ENCODE measurements around the gene ANKRA2. TPM values are rescaled to one million over a fixed set of nuclear protein-coding genes. Genes with fewer than 3 reads are reported as not detected.

The ANKRA2 gene
- total and polyA plus RNA-seq, 2 of the 8 experiments (the other 6 are each of a cell fraction or from before 2014, with no cell fraction given) = 7.0 to 12.6 TPM

- peak overlapping the region; percentile 73 for H3K27ac ChIP-seq (ENCODE audit: low read depth, low read length)
- peak; percentile 50 for FAIRE-seq
- peak overlapping the region; percentile 90 for H2AFZ ChIP-seq (ENCODE audit: low read length)
- TF ChIP-seq, protein P1, sequence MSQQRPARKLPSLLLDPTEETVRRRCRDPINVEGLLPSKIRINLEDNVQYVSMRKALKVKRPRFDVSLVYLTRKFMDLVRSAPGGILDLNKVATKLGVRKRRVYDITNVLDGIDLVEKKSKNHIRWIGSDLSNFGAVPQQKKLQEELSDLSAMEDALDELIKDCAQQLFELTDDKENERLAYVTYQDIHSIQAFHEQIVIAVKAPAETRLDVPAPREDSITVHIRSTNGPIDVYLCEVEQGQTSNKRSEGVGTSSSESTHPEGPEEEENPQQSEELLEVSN (IDR thresholded peaks at IDR 0.05) = no peak
- TF ChIP-seq RFX5 (IDR thresholded peaks at IDR 0.05; ENCODE audit: borderline replicate concordance, low read depth, low read length) = 0 out of 2 replicates have a peak, but pooled peaks have one; percentile 24
- peak; percentile 78; the same call in 1 of the 2 replicates for TF ChIP-seq KDM5A (IDR thresholded peaks at IDR 0.05; ENCODE audit: low read length)
- TF ChIP-seq SP4 (IDR thresholded peaks at IDR 0.05; ENCODE audit: low read length) = no peak
- TF ChIP-seq TEAD4 (IDR thresholded peaks at IDR 0.05; ENCODE audit: low read depth, low read length) = no peak
- TF ChIP-seq MAFK (IDR thresholded peaks at IDR 0.05; ENCODE audit: low read depth, low read length) = no peak
- TF ChIP-seq, protein P2, sequence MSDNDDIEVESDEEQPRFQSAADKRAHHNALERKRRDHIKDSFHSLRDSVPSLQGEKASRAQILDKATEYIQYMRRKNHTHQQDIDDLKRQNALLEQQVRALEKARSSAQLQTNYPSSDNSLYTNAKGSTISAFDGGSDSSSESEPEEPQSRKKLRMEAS (IDR thresholded peaks at IDR 0.05) = no peak
- no peak for TF ChIP-seq SIN3A (conservative IDR thresholded peaks at IDR 0.05 in 1 of 2, IDR thresholded peaks at IDR 0.05 in 1 of 2; ENCODE audit: low read depth in 1 of 2, low read length in 2 of 2)
- no peak for TF ChIP-seq RXRA (IDR thresholded peaks at IDR 0.05; ENCODE audit: insufficient read depth, low read depth, low read length)
- no peak for TF ChIP-seq EZH2 (IDR thresholded peaks at IDR 0.05; ENCODE audit: low read depth, low read length, severe bottlenecking)
- TF ChIP-seq CHD1 (IDR thresholded peaks at IDR 0.05; ENCODE audit: low read depth, low read length) = no peak
Measured at GRCh38 chr5:73565969-73566547, 619 bp upstream of the ANKRA2 start.

More at GRCh38 chr5:73565969-73566547, 619 bp upstream of the ANKRA2 start:
- no peak for DNase-seq (ENCODE audit: low read depth in 1 of 2, low spot score in 2 of 2)
- no peak overlapping the region; the same call in 1 of the 2 replicates for H2BK12ac ChIP-seq (ENCODE audit: low read depth, low read length)
- H3K4ac ChIP-seq (replicated peaks; ENCODE audit: insufficient read length, low read depth, low read length) = no peak overlapping the region
- WGBS, 2 experiments (ENCODE audit: extremely low coverage in 1 of 2, insufficient coverage in 1 of 2, insufficient read length in 1 of 2, insufficient replicate concordance in 2 of 2, low coverage in 1 of 2, low lambda C conversion rate in 2 of 2, missing lambda C conversion rate in 1 of 2) = 10% methylated on average over 8 of the region's 8 CpGs; no CpG with 5 or more reads in 1 of the 2 experiments
- 0 out of 2 replicates have a peak overlapping the region, but pooled peaks have one; percentile 72 for H3K18ac ChIP-seq (ENCODE audit: extremely low read depth, low read length)
- H3K14ac ChIP-seq (ENCODE audit: insufficient read length) = no peak overlapping the region
- H4K91ac ChIP-seq (replicated peaks; ENCODE audit: insufficient read length, low read length) = no peak overlapping the region
- peak overlapping the region; percentile 99; the same call in 1 of the 2 replicates for H4K8ac ChIP-seq (ENCODE audit: extremely low read depth, insufficient read depth, low read length)
- H2AK5ac ChIP-seq (ENCODE audit: low read depth, low read length) = 0 out of 2 replicates have a peak overlapping the region, but pooled peaks have one; percentile 30
- H2BK15ac ChIP-seq (ENCODE audit: low read length) = no peak overlapping the region
- H3K4me2 ChIP-seq (ENCODE audit: insufficient read depth in 1 of 2, low read depth in 2 of 2, low read length in 2 of 2) = peak overlapping the region; percentile 75 to 97
- no peaks in the 10 kb centered on the region for H3K27me3 ChIP-seq (replicated peaks in 1 of 4; ENCODE audit: control insufficient read depth in 3 of 4, extremely low read depth in 1 of 4, insufficient read depth in 3 of 4, low read length in 3 of 4)
- POLR2A ChIA-PET (ENCODE audit: partially characterized antibody) = interaction anchor here (0.6 to 1.0 kb wide), 3 partner anchors 46 to 166 kb away, joined by 3 read pairs; no protein-coding TSS in a partner anchor
- no peak overlapping the region for H2BK20ac ChIP-seq (ENCODE audit: low read length)
- no peak overlapping the region for H4K5ac ChIP-seq (ENCODE audit: insufficient read length, low read depth, low read length)
- H3K79me1 ChIP-seq (ENCODE audit: low read depth, low read length) = 0 out of 2 replicates have a peak, but pooled peaks cover 3% of the 10 kb centered on the region
- H3K4me1 ChIP-seq (replicated peaks in 1 of 4; ENCODE audit: control insufficient read depth in 3 of 4, insufficient read depth in 4 of 4, low read length in 3 of 4) = peaks cover 0 to 3% (median 0%) of the 10 kb centered on the region in 4 experiments; a peak in 1 of 7 replicates
- peak overlapping the region; percentile 93; the same call in 1 of the 2 replicates for H2BK5ac ChIP-seq (ENCODE audit: low read depth, low read length)
- peaks cover 9% of the 10 kb centered on the region for H3K23me2 ChIP-seq (ENCODE audit: low read depth, low read length)
- H3K9me3 ChIP-seq (ENCODE audit: insufficient read depth in 2 of 2, low read depth in 1 of 2, low read length in 1 of 2) = no peaks in the 10 kb centered on the region
- H3K79me2 ChIP-seq (ENCODE audit: control insufficient read depth in 1 of 2, insufficient read depth in 2 of 2, low read length in 2 of 2) = peaks cover 15 to 46% of the 10 kb centered on the region in 2 experiments
- peak overlapping the region; percentile 62 for H3K56ac ChIP-seq (replicated peaks; ENCODE audit: insufficient read length, low read depth, low read length)
- H2BK120ac ChIP-seq (replicated peaks; ENCODE audit: low read depth, low read length) = no peak overlapping the region
- peak overlapping the region; percentile 90 to 96 (median 94) for H3K9ac ChIP-seq (replicated peaks in 1 of 4; ENCODE audit: extremely low read depth in 1 of 4, low read depth in 3 of 4, low read length in 3 of 4)
- H3K4me3 ChIP-seq (ENCODE audit: extremely low read depth in 1 of 4, insufficient read depth in 2 of 4, low read depth in 3 of 4, low read length in 4 of 4) = peak overlapping the region; percentile 85 to 99 (median 93)
- CTCF ChIA-PET (ENCODE audit: partially characterized antibody) = interaction anchor here (1.7 to 2.9 kb wide), 2 partner anchors 10 to 18 kb away, joined by 4 to 9 read pairs; no protein-coding TSS in a partner anchor
- peaks cover 2 to 24% (median 10%) of the 10 kb centered on the region in 4 experiments; a peak in 7 of 8 replicates for H3K36me3 ChIP-seq (ENCODE audit: control insufficient read depth in 2 of 4, insufficient read depth in 4 of 4, low read length in 3 of 4)
- H4K20me1 ChIP-seq (replicated peaks in 1 of 2; ENCODE audit: control insufficient read depth in 1 of 2, insufficient read depth in 2 of 2, low read length in 2 of 2) = no peaks in the 10 kb centered on the region
- no peak overlapping the region for H3K23ac ChIP-seq (ENCODE audit: insufficient read length)

All from H1 (cell line).